GM20431 (cell line): ENCODE data around the gene RSPH6A.
"Not testable (repeated sequence)": the region's sequence is repeated elsewhere in the genome, so short reads cannot be mapped to it uniquely, and the experiment has no call there.

ENCODE experiments used
- in situ Hi-C: fragments of 300-500 bp; cut with MseI, MboI; formaldehyde crosslinking; loops from one replicate; pipeline ENCODE4 v1.15.0; 2020; ENCODE audit warnings: low sequenced_read_pairs; ENCODE audit not compliant: unreplicated experiment

The RSPH6A gene

GRCh38 chr19:45804959-45805230 is 10.2 kb downstream of the RSPH6A start:
- in situ Hi-C loops: no loop called here

GRCh38 chr19:45804140-45804958 is 10.8 kb downstream of the RSPH6A start:
- in situ Hi-C loops: no loop called here

GRCh38 chr19:45801603-45802175 is 13.4 kb downstream of the RSPH6A start:
- in situ Hi-C loops: no loop called here

GRCh38 chr19:45800070-45800553 is 15.0 kb downstream of the RSPH6A start:
- in situ Hi-C loops: no loop called here

- in situ Hi-C loops: not testable (repeated sequence)
Measured at GRCh38 chr19:45799541-45799940, 15.6 kb downstream of the RSPH6A start.

GRCh38 chr19:45798995-45799517 is 16.1 kb downstream of the RSPH6A start:
- in situ Hi-C loops: no loop called here

- in situ Hi-C loops: no loop called here
Measured at GRCh38 chr19:45794627-45795026, 20.5 kb downstream of the RSPH6A start.

GRCh38 chr19:45793876-45794275 is 21.2 kb downstream of the RSPH6A start:
- in situ Hi-C loops: no loop called here

- in situ Hi-C loops: no loop called here
Measured at GRCh38 chr19:45793178-45793564, 21.9 kb downstream of the RSPH6A start.

- in situ Hi-C loops: no loop called here
Measured at GRCh38 chr19:45792470-45793177, 22.5 kb downstream of the RSPH6A start, which contains the start of gene DMWD. Gene DMWD, minus strand, starts transcription at chr19:45792845. Its CDS starts 89 bp downstream, at chr19:45792756.

- in situ Hi-C loops: no loop called here
Measured at GRCh38 chr19:45791744-45792469, 23.2 kb downstream of the RSPH6A start.

- in situ Hi-C loops: no loop called here
Measured at GRCh38 chr19:45790942-45791341, 24.2 kb downstream of the RSPH6A start.

- in situ Hi-C loops: no loop called here
Measured at GRCh38 chr19:45789035-45789786, 25.9 kb downstream of the RSPH6A start.

GRCh38 chr19:45786533-45786894 is 28.6 kb downstream of the RSPH6A start:
- in situ Hi-C loops: no loop called here

- in situ Hi-C loops: no loop called here
Measured at GRCh38 chr19:45785781-45786532, 29.2 kb downstream of the RSPH6A start.

- in situ Hi-C loops: no loop called here
Measured at GRCh38 chr19:45785097-45785496, 30.0 kb downstream of the RSPH6A start.

GRCh38 chr19:45784096-45784495 is 31.0 kb downstream of the RSPH6A start:
- in situ Hi-C loops: no loop called here

- in situ Hi-C loops: no loop called here
Measured at GRCh38 chr19:45782820-45783785, 32.0 kb downstream of the RSPH6A start.
